NCI-H69 (cell line): ENCODE data around the gene TET1.
"Not testable (repeated sequence)": the region's sequence is repeated elsewhere in the genome, so short reads cannot be mapped to it uniquely, and the experiment has no call there.

Source experiments
- DNase-seq: peaks from one replicate; lab custom pipeline; 2025; lab: John Stamatoyannopoulos, UW

The TET1 gene

GRCh38 chr10:68560186-68560942 is at the start of gene TET1:
TSS of gene TET1 (plus strand) at chr10:68560337. CDS start at chr10:68572339, 12,002 bp downstream.
- peak; percentile 75 for DNase-seq

GRCh38 chr10:68516216-68516615 is 43.9 kb upstream of the TET1 start:
- DNase-seq, result not testable (repeated sequence)

GRCh38 chr10:68516766-68517165 is 43.4 kb upstream of the TET1 start:
- no peak for DNase-seq

GRCh38 chr10:68517188-68517587 is 42.9 kb upstream of the TET1 start:
- DNase-seq, result no peak

- DNase-seq, result not testable (repeated sequence)
Measured at GRCh38 chr10:68518609-68519008, 41.5 kb upstream of the TET1 start.

GRCh38 chr10:68525490-68526038 is 34.6 kb upstream of the TET1 start:
- not testable (repeated sequence) for DNase-seq

- DNase-seq, result no peak
Measured at GRCh38 chr10:68526634-68527307, 33.4 kb upstream of the TET1 start.

GRCh38 chr10:68536973-68537372 is 23.2 kb upstream of the TET1 start:
- no peak for DNase-seq

- DNase-seq, result no peak
Measured at GRCh38 chr10:68537796-68538195, 22.3 kb upstream of the TET1 start.

GRCh38 chr10:68543004-68543918 is 16.9 kb upstream of the TET1 start:
- DNase-seq, result no peak

GRCh38 chr10:68550747-68551411 is 9.3 kb upstream of the TET1 start:
- DNase-seq, result peak; percentile 74

GRCh38 chr10:68553138-68553537 is 7.0 kb upstream of the TET1 start:
- no peak for DNase-seq

- no peak for DNase-seq
Measured at GRCh38 chr10:68553599-68553998, 6.5 kb upstream of the TET1 start.

GRCh38 chr10:68558478-68558877 is 1.7 kb upstream of the TET1 start:
- DNase-seq, result no peak

GRCh38 chr10:68559251-68559650 is 886 bp upstream of the TET1 start:
- no peak for DNase-seq

GRCh38 chr10:68559841-68560185 is 324 bp upstream of the TET1 start:
- no peak for DNase-seq

- DNase-seq, result peak; percentile 62
Measured at GRCh38 chr10:68560943-68561864, 1.1 kb downstream of the TET1 start.

GRCh38 chr10:68561865-68562649 is 1.9 kb downstream of the TET1 start:
- peak; percentile 57 for DNase-seq

GRCh38 chr10:68562661-68563570 is 2.8 kb downstream of the TET1 start:
- peak; percentile 22 for DNase-seq
